ENCODE data around the gene RGMA.
"Not testable (repeated sequence)": the region's sequence is repeated elsewhere in the genome, so short reads cannot be mapped to it uniquely, and the experiment has no call there.

RGMA gene

DNA sequence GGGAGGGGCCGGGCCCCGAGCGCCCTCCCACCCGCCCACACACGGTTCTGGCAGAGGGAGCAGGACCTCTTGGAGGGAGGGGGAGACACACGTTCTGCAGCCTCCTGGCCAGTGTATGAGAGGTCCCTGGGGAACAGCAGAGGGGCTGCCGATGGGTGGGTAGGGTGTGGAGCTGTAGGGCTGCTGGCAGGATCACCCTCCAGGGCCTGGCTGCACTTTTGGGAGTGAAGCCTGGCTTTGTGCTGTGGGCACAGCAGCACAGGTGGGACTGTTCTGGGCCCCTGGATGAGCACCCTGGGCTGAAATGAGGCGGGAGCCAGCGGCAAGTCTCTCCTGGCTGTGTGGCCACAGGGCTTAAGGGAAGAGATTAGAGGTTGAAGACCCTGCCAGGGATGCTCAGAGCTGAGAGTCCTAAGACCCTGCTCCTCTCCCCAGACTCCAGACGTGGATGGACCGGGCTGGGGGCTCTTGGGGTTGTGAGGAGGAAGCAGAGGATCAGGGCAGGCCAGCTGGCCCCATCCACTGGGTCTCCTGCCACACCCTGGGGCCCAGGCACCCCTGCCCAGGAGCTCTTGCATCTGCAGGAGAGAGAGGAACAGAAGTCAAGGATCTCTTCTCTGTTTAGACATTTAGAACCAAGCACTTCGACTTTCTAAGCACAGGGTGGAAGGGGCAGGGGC lies 45.2 kb downstream of the RGMA start:
- TF ChIP-seq, protein P1, sequence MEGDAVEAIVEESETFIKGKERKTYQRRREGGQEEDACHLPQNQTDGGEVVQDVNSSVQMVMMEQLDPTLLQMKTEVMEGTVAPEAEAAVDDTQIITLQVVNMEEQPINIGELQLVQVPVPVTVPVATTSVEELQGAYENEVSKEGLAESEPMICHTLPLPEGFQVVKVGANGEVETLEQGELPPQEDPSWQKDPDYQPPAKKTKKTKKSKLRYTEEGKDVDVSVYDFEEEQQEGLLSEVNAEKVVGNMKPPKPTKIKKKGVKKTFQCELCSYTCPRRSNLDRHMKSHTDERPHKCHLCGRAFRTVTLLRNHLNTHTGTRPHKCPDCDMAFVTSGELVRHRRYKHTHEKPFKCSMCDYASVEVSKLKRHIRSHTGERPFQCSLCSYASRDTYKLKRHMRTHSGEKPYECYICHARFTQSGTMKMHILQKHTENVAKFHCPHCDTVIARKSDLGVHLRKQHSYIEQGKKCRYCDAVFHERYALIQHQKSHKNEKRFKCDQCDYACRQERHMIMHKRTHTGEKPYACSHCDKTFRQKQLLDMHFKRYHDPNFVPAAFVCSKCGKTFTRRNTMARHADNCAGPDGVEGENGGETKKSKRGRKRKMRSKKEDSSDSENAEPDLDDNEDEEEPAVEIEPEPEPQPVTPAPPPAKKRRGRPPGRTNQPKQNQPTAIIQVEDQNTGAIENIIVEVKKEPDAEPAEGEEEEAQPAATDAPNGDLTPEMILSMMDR (IDR thresholded peaks at IDR 0.05; ENCODE audit: low read depth, low read length) = no peak
- no peak for DNase-seq (ENCODE audit: low read depth in 2 of 2)
- no peak overlapping the region for H3K4me3 ChIP-seq (replicated peaks in 1 of 2; ENCODE audit: low read depth in 2 of 2, low read length in 2 of 2)

DNA sequence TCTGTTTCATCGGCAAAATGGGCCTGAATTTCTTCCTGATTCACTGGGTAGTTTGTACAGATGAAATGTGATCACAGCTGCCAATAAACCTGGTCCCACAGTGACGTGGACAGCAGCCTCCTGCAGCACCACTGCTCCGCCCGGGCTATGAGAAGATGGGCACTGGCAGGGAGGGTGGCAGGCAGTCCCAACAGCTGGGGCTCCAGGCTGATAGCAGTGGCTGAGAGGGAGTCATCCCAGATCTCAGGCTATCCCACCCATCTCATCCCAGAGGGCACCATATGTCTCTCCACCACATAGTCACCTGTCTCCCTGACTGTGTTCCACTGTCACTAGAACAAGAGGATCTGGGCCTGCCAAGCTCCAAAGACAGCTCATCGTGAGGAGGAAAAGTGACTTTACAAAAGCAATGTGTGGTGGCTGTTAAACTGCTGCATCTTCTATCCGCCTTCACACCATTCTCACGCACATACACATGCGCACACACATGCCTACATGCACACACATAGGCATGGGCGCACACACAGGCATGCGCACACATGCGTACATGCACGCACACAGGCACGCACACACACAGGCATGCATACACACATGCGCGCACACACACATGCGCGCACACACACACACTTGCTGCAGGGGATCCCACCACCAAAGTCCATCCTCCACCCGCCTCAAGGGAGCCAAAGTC lies 46.2 kb downstream of the RGMA start:
- H3K4me3 ChIP-seq (replicated peaks in 1 of 2; ENCODE audit: low read depth in 2 of 2, low read length in 2 of 2) = no peak overlapping the region
- DNase-seq (ENCODE audit: low read depth in 2 of 2) = no peak
- TF ChIP-seq, protein P1 (IDR thresholded peaks at IDR 0.05; ENCODE audit: low read depth, low read length) = no peak

DNA sequence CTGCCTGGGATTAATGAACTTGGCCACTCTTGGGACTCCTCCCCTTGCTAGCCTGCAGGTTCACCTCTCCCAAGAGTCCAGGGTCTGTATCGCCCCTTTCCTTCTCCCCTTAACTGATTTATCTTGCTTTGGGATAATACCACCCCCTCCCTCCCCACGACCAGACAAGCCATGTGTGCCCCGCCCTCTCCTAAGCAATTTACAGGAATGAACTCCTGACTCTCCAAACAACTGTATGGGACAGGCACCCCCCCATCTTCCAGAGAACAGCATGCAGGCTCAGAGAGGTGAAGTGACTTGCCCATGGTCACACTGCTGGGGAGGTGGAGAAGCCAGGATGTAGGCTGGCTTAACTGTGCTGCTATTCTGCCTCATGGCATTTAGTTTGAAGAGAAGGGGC lies 46.8 kb downstream of the RGMA start:
- no peak for DNase-seq (ENCODE audit: low read depth in 2 of 2)
- TF ChIP-seq, protein P1 (IDR thresholded peaks at IDR 0.05; ENCODE audit: low read depth, low read length) = no peak
- H3K4me3 ChIP-seq (replicated peaks in 1 of 2; ENCODE audit: low read depth in 2 of 2, low read length in 2 of 2) = no peak overlapping the region

DNA sequence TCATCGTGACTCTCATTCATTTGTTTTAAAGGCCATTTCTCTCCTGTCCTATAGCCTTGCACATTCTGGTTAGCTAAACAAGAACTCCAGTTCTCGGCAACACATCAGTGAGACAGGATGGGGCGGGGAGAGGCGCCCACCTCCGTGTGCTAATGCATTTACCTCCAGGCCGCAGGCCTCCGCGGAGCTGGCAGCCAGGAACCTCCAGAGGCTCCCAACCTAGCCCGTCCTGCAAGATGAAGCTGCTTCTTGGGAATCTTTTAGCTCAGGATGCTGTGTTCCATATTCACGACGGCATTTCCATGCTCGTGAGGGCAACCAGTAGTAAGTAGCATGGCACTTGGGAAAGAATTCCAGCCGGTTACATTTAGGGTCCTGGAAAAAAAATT lies 47.9 kb downstream of the RGMA start:
- TF ChIP-seq, protein P1 (IDR thresholded peaks at IDR 0.05; ENCODE audit: low read depth, low read length) = no peak
- no peak for DNase-seq (ENCODE audit: low read depth in 2 of 2)
- no peak overlapping the region for H3K4me3 ChIP-seq (replicated peaks in 1 of 2; ENCODE audit: low read depth in 2 of 2, low read length in 2 of 2)

DNA sequence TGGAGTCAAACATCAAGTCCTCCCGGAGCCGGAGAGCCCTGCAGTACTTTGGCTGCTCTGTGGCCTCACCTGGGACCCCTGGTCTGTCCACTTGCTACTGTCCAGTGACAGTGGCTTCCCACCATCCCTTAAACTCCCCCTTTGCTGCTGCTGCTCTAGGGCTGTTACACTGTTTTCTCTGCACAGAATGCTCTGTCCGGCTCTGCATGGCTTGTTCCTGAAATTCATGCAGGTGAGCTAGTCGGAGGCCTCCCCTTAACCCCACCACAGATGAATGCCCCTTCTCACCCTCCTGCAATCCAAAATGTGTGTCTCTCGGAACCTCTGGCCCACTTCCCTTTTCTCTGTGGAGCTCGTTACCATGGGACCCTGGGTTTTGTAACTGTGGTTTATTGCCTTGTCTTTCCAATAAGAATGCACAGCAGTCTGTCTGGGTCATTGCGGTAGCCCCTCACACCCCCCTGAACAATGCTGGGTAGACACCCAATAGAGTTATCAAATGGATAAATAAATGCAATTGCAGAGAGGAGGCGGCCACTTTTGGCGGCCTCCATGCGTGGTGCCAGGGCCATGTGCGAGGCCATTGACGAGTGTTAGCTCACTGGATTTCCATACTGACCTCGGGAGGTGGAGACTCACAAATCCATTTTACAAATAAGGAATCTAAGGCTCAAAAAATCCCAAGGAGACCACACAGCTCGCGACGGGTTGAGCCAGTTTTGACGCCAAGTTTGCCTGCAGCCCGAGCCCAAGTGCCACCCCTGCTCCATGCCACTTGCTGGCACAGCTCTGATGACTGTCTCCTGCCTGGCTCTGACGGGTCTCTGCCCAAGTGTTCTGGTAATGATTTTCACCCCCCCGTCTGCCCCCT lies 48.5 kb downstream of the RGMA start:
- no peak for DNase-seq (ENCODE audit: low read depth in 2 of 2)
- no peak overlapping the region for H3K4me3 ChIP-seq (replicated peaks in 1 of 2; ENCODE audit: low read depth in 2 of 2, low read length in 2 of 2)
- TF ChIP-seq, protein P1 (IDR thresholded peaks at IDR 0.05; ENCODE audit: low read depth, low read length) = no peak

DNA sequence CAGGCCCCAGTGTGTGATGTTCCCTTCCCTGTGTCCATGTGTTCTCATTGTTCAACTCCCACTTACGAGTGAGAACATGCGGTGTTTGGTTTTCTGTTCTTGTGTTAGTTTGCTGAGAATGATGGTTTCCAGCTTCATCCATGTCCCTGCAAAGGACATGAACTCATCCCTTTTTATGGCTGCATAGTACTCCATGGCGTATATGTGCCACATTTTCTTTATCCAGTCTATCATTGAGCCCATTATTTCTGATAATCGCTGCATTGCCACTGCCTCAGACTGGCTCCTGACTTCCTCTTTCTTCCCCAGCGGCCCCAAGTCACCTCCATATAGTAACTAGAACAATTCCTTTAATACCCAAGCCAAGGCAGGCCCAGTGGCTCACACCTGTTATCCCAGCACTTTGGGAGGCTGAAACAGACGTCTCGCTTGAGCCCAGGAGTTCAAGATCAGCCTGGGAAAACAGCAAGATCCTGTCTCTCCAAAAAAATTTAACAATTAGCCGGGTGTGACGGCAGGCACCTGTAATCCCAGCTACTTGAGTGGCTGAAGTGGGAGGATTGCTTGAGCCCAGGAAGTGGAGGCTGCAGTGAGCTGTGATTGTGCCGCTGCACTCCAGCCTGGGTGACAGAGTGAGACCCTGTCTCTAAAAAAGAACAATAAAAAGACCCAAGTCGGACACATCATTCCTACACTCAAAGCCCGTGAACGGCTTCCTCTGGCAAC lies 49.3 kb downstream of the RGMA start:
- not testable (repeated sequence) for DNase-seq (ENCODE audit: low read depth in 2 of 2); H3K4me3 ChIP-seq (replicated peaks in 1 of 2; ENCODE audit: low read depth in 2 of 2, low read length in 2 of 2)

All from cardiac fibroblast (primary cell).